GM19240 (cell line): ENCODE results near the gene FAF1.
"Not testable (repeated sequence)": the region's sequence is repeated elsewhere in the genome, so short reads cannot be mapped to it uniquely, and the experiment has no call there.

Experiments
- DNase-seq: peaks from one replicate; pipeline ENCODE4 v3.0.0; 2011; ENCODE audit warnings: low spot score; ENCODE audit not compliant: insufficient read length

The FAF1 gene

DNA sequence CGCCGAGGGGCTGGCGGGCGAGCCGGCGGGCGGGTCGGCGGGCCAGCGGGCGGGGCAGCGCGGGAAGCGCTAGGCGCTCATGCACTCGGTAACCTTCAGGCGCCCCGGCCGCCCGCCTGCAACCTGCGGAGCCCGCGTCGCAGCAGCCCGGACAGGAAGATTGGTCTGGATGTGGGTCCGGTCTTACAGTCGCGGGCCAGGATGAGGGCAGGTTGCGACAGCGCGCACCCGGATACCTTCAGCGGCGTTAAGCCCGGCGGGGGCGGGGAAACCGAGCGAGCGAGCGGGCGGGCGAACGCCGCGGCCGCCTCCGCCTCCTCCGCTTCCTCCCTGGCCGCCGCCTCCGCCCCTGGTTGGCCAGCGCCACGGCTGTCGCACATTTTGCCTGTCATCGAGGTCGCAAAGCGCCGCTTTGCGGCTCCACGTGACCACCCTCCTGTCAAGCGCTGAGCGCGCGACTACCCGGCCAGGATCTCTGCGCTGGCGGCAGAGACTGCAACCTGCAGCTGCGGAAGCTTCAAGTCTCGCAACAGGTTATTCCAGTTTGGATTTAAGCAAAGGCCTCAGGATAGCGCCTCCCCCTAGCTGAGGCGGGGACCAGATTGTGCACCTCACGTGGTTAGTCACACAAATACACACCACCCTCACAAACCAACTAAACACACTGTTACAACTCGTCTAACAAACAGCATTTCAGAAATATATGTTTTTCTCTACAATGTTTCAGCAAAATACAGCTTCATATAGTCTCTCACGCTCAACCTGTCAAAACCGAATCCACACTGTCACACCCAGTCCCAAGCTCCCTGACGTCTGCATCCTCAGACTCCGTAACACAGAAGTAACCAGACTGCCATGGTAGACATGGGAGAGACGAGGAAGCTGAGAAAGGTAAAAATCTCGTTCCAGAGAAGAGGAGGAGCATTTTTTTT, at the start of gene FAF1:
Gene FAF1 (minus strand): TSS at position 355 of the 932 bp plus-strand sequence. CDS start 456 bp downstream, outside the sequence.
- peak; percentile 94 for DNase-seq

DNA sequence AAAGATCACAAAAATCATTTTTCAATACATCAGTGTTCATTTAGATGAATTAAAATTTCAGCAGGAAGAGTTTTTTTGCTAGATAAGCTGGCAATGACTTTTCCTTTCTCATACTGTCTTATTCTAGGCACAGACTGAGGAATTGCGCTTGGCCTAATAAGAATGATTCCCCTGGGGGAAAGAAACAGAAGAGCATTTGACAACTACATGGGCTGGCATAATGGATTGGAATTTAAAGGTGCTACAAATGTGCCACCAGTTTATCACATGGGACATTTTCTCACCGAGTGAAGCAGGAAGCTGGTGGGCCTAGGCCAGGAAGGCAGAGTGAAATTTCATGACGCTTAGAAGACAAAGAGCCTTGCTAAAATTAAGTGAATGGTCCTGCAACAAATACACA, 49.3 kb upstream of the FAF1 start:
- DNase-seq: no peak

DNA sequence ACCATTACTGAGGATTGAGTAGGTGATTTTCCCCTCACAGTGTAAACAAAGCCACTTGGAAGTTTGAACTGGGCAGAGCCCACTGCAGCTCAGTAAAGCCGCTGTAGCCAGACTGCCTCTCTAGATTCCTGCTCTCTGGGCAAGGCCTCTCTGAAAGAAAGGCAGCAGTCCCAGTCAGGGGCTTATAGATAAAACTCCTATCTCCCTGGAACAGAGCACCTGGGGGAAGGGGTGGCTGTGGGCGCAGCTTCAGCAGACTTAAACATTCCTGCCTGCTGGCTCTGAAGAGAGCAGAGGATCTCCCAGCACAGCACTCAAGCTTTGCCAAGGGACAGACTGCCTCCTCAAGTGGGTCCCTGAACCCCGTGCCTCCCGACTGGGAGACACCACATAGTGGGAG, 45.5 kb upstream of the FAF1 start:
- not testable (repeated sequence) for DNase-seq

DNA sequence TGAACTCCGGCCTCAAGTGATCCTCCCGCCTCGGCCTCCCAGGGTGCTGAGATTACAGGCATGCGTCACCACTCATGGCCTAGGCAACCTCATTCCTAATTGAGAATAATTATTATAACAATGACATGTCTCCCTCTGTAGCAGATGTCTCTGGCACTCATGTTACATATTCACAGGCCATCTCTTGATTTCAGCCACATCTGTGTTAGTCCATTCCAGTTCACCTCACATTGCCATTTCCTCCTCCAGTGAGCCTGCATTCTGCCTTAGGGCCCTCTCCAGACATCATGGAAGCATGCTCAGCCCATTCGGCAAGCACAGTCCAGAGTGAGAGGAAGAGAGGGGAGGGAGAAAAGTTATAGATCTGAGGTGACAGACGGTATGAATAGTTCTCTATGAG, 42.4 kb upstream of the FAF1 start:
- no peak for DNase-seq

DNA sequence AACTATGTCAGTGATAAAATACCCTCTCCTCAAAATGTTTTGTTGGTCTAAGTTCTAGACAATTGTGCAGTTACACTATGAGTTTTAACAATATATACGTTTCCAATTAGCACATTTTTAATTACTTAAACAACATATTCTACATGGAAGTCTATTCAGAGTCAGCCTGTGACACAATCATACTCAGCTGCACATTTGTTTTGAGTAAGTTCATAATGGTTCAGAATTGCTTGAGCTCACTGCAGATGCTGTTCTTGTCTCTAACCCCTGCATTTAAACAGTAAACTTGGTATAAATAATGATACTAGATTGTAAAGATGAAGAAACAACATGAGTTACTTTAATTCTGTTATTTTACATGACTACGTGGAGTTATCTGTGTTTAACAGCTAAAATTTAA, 40.6 kb upstream of the FAF1 start:
- DNase-seq: no peak

DNA sequence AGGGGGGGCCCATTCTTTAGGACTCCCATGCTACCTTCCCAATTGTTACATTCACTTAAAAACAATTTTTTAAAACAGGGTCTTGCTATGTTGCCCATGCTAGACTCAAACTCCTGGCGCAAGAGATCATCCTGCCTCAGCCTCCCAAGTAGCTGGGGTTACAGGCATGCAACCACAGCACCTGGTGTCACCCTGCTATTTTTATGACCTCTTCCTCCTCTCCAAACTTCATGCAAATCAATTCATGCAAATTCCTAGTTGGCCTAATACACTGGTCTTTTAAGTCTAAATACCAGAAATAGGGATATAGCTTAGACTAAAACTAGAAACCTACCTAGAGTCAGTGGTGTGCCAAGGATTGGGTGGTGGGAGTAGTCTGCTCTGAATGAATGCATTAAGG, 40.1 kb upstream of the FAF1 start:
- no peak for DNase-seq

DNA sequence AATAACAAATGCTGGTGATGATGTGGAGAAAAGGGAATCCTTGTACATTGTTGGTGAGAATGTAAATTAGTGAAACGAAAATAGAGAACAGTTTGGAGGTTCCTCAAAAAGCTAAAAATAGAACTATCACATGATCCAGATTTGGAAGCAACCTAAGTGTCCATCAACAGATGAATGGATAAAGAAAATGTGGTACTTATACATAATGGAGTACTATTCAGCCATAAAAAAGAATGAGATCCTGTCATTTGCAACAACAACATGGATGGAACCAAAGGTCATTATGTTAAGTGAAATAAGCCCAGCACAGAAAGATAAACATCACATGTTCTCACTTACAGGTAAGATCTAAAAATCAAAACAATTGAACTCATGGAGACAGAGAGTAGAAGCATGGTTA, 39.3 kb upstream of the FAF1 start:
- not testable (repeated sequence) for DNase-seq

DNA sequence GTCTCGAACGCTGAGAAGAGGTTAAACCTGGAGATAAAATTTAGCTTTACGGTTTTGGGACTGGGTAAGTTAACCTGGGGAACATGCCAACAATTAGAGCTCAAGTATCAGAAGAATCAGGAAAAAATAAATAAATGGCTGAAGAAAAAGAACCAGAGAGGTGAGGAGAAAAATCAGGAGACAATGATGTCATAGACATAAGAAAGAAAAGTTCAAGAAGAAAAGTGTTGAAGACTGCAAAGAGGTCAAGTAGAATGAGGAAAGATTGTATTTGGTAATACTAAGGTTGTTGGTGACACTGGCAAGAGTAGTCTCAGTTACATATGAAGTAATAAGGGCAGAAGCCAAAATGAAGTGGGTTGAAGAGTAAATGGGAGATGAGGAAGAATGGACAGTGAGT, 36.0 kb upstream of the FAF1 start:
- no peak for DNase-seq

DNA sequence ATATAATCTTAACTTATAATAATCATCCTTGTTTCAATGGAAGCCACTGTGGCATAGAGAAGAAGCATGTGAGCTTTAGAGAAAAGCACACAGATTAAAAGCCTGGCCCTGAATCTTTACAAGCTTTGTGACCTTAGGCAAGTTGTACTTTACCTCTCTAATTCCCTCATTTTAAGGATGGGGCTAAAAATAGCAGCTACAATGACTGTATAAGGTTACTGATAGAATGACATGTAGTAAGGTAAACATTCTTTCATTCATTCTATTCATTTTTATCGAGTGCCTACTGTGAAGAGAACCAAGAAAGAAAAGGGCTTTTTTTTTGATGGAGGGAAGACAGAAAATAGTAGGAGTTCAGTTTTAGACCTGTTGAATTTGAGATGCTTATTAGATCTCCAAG, 35.6 kb upstream of the FAF1 start:
- no peak for DNase-seq

DNA sequence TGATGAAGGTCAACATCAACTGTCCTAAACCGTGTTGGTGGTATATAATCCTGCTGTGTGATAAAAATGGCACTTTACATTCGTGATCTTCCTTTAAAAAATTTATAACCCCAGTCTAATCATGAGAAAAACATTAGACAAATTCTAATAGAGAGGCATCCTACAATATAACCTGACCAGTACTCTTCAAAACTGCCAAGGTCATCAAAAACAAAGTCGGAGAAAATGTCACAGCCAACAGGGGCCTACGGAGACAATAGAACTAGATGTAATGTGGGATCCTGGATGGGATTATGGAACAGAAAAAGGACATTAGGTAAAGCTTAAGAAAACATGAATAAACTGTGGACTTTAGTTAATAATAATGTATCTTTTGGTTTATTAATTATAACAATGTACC, 34.9 kb upstream of the FAF1 start:
- no peak for DNase-seq

DNA sequence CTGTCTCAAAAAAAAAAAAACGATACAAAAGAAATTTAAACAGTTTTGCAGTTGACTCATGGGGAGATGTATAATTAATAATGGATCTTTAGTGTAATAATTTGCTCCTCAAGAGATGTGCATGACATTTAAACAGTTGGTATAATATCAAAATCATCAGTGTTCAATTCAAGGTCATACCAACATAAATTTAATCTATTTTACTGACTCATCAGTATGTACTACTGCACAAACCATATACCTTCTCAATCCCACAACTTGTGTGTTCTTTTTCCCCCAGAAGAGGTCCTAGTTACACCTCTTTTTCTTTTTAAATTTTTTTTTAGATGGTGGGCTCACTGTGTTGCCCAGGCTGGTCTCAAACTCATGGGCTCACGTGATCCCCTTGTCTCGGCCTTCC, 33.6 kb upstream of the FAF1 start:
- DNase-seq: no peak

DNA sequence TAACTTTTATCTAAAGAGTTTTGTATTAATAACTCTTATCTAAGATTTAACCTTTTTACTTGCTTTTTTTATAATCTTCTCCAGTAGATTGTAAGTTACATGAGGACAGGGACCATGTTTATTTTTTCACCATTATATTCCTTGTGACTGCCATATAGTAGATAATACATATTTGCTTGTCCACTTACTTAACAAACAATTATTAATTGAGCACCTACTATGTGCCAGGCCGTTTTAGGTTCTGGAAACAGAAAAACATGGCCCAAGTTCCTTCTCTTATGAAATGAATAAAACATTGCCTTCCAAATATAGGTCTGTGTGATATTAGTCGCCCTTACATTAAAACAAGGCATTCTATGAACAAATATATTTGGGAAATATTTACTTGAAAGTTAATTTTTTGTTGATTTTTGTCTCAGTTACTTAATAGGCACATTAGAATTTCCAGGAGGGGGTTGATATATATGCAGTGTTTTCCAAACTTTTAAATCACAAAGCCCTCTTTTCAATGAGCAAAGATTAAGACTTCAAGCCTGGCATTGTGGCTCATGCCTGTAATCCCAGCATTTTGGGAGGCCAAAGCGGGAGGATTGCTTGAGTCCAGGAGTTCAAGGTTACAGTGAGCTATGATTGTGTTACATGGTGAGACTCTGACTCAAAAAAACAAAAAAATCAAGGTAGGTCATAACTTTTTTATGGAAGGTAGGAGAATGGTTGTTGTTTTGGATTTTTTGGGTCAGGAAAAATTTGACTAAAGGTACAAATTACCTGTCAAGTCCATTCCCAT, 32.7 kb upstream of the FAF1 start:
- DNase-seq: no peak

DNA sequence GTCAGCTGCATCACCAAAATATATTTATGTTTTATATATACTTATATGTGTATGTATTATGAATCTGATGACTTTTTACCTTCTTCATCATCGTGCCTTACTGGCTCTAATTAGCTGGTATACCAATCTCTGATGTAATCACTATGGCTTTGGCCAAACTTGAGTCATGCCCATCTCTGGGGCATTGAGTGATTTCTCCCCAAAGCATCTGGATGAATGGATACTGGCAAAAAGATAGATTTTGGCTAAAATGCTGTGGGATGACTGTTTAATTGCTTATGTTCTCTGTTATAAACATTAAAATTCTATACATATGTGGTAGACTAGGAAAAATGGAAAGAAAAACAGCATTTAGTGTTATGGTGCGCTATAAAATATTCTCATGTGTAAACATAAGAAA, 29.6 kb upstream of the FAF1 start:
- DNase-seq: no peak

DNA sequence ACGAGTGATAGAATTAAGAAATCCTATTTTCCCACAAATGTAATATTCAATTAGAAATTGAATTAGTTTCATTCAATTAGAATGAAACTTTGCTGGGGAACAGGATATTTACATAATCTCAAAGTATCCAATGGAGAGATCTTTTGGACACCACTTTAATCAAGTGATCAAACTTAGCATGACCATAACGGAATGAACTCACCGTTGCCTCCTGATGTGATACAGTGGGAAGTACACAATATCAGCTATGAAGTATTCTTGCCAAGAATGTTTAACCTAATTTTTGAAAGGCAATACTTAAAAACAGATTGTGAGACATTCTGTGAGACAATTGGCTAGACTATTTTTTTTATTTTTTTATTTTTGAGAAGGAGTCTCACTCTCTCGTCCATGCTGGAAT, 26.6 kb upstream of the FAF1 start:
- no peak for DNase-seq

DNA sequence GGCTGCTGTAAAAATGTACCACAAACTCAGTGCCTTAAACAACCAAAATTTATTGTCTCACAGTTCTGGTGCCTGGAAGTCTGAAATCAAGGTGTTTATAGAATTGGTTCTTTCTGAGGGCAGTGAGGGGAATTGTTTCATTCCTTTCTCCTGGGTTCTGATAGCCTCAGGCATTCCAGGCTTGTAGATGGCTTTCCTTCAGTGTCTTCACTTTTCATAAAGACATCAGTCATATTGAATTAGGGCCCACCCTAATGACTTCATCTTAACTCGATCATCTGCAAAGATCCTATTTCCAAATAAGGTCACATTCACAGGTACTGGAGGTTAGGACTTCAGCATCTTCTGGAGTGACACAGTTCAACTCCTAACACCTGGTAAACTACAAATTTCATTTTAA, 25.0 kb upstream of the FAF1 start:
- DNase-seq: no peak

DNA sequence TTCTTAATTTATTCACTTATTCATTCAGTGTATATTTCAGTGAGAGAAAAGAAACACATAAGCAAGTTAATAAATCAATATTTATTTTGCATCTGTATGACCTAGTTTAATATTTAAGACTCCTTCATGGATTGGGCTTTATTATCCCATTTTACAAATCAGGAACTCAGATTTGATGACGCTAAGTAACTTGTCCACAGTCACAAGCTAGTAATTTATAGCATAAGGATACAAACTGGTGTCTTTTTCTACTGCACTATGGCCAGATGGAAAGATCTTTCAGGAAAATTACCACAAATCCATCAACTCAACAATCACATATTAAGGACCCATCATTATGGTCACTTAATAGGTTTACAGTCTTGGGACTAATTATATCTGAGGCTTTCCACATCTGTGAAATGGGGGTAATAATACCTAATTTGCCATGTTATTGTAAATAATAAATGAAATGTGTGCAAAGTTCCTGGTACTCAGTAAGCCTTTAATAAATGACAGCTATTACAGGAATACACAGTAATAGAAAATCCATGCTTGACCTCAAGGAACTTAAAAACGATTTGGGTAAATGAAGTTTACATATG, 23.2 kb upstream of the FAF1 start:
- DNase-seq: no peak

DNA sequence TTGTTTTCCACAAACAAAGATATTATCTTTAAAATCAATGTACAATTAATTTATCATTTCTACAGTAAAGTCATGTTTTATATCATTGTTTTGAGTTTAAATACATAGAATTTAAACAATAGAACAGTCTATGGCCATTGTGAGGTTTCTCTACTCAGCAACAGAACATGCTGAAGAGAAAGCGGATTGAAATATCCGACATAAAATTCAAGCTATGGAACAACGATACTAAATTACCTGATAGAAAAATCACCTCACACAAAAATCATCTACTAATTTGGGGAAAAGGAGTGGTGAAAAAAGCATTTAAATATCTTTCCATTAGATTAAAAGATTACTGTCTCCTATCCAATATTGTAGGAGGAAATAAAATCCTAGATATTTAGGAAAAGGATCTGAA, 22.5 kb upstream of the FAF1 start:
- no peak for DNase-seq

DNA sequence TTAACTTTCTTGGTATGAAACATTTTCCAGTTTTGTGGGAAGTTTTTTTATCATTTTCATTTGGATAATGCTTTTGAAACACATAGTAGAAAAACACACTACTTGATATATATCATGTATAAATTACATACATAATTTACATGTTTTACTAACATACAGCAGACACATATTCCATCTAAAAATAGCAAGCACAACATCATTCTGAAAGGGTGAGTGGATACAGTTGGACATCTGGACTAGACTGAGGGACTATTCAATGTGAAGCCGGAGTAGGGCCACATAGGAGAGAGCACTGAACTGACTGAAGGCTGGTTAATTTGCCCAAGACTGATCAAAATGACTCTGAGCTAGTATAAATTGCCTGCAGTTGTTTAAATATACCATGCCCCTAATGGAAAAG, 21.7 kb upstream of the FAF1 start:
- no peak for DNase-seq

DNA sequence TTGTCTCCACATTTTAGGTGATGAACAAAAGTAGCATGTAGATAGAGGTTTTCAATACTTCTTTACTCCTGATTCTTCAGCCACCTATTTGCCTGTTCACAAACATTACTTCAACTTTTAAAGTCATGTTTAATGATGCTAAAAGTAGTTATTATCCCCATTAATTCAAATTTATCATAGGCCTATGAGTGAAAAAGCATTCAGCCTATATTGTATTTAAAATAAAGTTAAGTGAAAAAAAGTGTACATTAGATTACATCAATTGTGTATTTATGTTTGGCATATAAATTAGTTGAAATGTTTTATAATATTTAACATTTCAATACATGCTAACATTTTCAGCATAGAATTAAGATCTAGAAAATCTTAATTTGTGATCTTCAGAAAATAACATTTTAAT, 20.4 kb upstream of the FAF1 start:
- DNase-seq: no peak

DNA sequence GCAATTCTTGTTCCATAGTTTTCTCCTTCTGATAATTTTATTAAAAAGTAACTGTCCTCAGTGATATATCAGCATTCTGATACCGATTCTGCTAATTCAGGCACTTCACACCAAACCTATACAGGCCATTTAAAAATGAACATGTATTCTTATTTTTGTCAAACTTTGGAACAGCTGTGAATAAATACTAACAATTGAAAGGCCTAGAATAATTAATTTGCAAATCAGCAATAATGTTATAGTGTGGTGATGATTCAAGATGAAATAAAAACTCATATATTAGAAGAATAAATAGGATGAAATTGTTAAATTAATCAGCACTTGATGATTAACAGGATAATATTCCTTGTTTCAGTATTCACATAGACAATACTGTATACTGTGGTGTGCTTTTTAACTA, 19.9 kb upstream of the FAF1 start:
- no peak for DNase-seq

DNA sequence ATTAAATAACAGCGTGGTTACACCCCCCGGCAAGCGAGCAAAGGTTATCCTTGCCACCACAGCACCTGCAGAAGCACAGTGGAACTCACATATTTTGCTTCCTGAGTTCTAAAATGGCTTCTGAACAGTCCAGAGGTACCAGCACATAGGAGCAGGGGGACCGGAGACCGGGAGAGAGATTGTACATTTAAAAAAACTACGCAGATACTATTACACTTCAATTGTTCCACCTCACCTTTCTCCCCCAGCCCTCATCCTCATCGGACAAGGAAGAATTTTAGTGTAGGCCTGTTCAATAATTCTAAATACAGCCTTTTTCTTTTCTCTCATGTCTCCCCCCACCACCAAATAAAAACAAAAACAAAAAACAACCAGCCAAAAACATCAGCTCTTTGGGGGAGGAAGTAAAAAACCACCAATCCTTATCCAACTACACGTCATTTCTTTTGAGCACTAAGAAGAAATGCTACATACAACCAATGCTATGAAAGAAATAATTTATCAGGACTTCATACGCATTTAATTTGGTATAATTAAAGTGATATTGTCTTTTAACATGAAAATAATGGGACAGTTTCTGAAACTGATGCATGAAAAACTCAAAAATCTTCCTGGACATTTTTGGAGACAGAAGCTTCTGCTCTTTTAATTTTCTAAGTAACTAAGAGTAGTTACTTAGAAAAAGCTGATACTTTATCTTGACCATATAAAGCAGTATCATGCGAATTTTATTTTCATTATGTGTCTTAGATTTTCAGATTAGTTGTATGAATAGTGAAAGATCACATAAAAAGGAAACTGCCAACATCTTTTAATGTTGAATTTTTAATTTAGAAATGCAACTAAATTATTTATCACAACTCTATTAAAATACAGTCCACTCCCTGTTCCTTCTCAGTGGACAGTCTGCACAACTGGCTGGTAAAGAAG, 19.1 kb upstream of the FAF1 start:
- no peak for DNase-seq
